CD4-positive, alpha-beta T cell treated with Interleukin-21 for 1 hour (primary cell): ENCODE data around the gene PAQR4.

Experiments used
- DNase-seq: peaks from one replicate; pipeline ENCODE4 v3.0.0-alpha.2; 2020

Gene PAQR4

GRCh38 chr16:2966043-2966807, 2.9 kb upstream of the PAQR4 start:
- no peak for DNase-seq

- no peak for DNase-seq
Measured at GRCh38 chr16:2966808-2967191, 2.3 kb upstream of the PAQR4 start.

GRCh38 chr16:2967211-2967631, 1.9 kb upstream of the PAQR4 start:
- DNase-seq = no peak

- no peak for DNase-seq
Measured at GRCh38 chr16:2967721-2968161, 1.4 kb upstream of the PAQR4 start.

GRCh38 chr16:2968368-2968737, 795 bp upstream of the PAQR4 start:
- no peak for DNase-seq

GRCh38 chr16:2969545-2970521, 685 bp downstream of the PAQR4 start:
- peak; percentile 67 for DNase-seq

- no peak for DNase-seq
Measured at GRCh38 chr16:2970563-2970962, 1.4 kb downstream of the PAQR4 start.

GRCh38 chr16:2971134-2971984, 2.2 kb downstream of the PAQR4 start:
- DNase-seq = no peak

GRCh38 chr16:2971985-2972784, 3.0 kb downstream of the PAQR4 start:
- DNase-seq = no peak

GRCh38 chr16:2973093-2973492, 3.9 kb downstream of the PAQR4 start:
- no peak for DNase-seq

- DNase-seq = no peak
Measured at GRCh38 chr16:2973605-2974318, 4.6 kb downstream of the PAQR4 start.

GRCh38 chr16:2974319-2975056, 5.3 kb downstream of the PAQR4 start:
- no peak for DNase-seq

- no peak for DNase-seq
Measured at GRCh38 chr16:2975161-2975795, 6.1 kb downstream of the PAQR4 start.

GRCh38 chr16:2976201-2976600, 7.1 kb downstream of the PAQR4 start:
- no peak for DNase-seq

- no peak for DNase-seq
Measured at GRCh38 chr16:2976673-2977072, 7.5 kb downstream of the PAQR4 start.

- DNase-seq = no peak
Measured at GRCh38 chr16:2977440-2977839, 8.3 kb downstream of the PAQR4 start.

- no peak for DNase-seq
Measured at GRCh38 chr16:2979669-2980226, 10.6 kb downstream of the PAQR4 start.

- peak; percentile 94 for DNase-seq
Measured at GRCh38 chr16:2980227-2981176, 11.4 kb downstream of the PAQR4 start, which contains the start of gene PKMYT1. PKMYT1 (minus strand) TSS chr16:2980446; CDS start chr16:2979657, 789 bp downstream.
